Keratinocyte (primary cell): ENCODE results near the gene AMBRA1. TPM values are rescaled to one million over a fixed set of nuclear protein-coding genes. Genes with fewer than 3 reads are reported as not detected.
A peak's percentile ranks its signal among the peaks of the same experiment; 100 is the strongest.

ENCODE experiments used
- DNase-seq: peaks from one replicate; pipeline ENCODE4 v3.0.0-alpha.2; 2011; ENCODE audit warnings: low read depth, missing footprints, low spot score
- FAIRE-seq: peaks from 2 replicates; lab custom pipeline; 2011; peaks lifted over from hg19 to GRCh38; lab: Jason Lieb, UNC
- H2AFZ ChIP-seq: 2 replicates; pipeline ENCODE4 v1.6.0; 2012; ENCODE audit warnings: low read length, control low read depth, inconsistent platforms; ENCODE audit not compliant: control insufficient read depth
- H3K27ac ChIP-seq: 2 replicates; pipeline ENCODE4 v1.5.1; 2011; ENCODE audit warnings: low read length; ENCODE audit not compliant: control insufficient read depth, insufficient read depth
- H3K27me3 ChIP-seq: 3 replicates; pipeline ENCODE4 v1.6.0; 2011; ENCODE audit warnings: low read length; ENCODE audit not compliant: control insufficient read depth, insufficient read depth; ENCODE audit errors: extremely low read depth
- H3K36me3 ChIP-seq, 2 experiments: 2 replicates in 1 of 2; 3 replicates in 1 of 2; pipeline ENCODE4 v1.5.1; 2011; ENCODE audit warnings: low read length in 2 of 2, mild to moderate bottlenecking in 1 of 2; ENCODE audit not compliant: control insufficient read depth in 2 of 2, insufficient read depth in 2 of 2; ENCODE audit errors: extremely low read depth in 1 of 2
- H3K4me1 ChIP-seq: 3 replicates; pipeline ENCODE4 v1.5.1; 2011; ENCODE audit warnings: low read length; ENCODE audit not compliant: control insufficient read depth, insufficient read depth; ENCODE audit errors: extremely low read depth
- H3K4me2 ChIP-seq: 3 replicates; pipeline ENCODE4 v1.6.0; 2011; ENCODE audit warnings: low read depth, low read length; ENCODE audit not compliant: control insufficient read depth, insufficient read depth; ENCODE audit errors: extremely low read depth
- H3K4me3 ChIP-seq, 3 experiments: fragments of 200-600 bp in 1 of 3; sonication (generic) in 1 of 3; 2 replicates in 2 of 3; 3 replicates in 1 of 3; pipeline ENCODE4 v1.5.1; 2011 to 2016; ENCODE audit warnings: low read length in 3 of 3, mild to moderate bottlenecking in 3 of 3, control low read depth in 2 of 3, inconsistent platforms in 1 of 3, low read depth in 1 of 3, mixed read lengths in 1 of 3, mixed run types in 1 of 3, moderate library complexity in 1 of 3; ENCODE audit not compliant: control insufficient read depth in 2 of 3, insufficient read depth in 2 of 3; ENCODE audit errors: extremely low read depth in 1 of 3
- H3K79me2 ChIP-seq: 2 replicates; pipeline ENCODE4 v1.6.0; 2012; ENCODE audit warnings: low read length; ENCODE audit not compliant: control insufficient read depth, insufficient read depth
- H3K9ac ChIP-seq: 3 replicates; pipeline ENCODE4 v1.6.0; 2011; ENCODE audit warnings: low read length; ENCODE audit not compliant: control insufficient read depth, insufficient read depth; ENCODE audit errors: extremely low read depth
- H3K9me1 ChIP-seq: 3 replicates; pipeline ENCODE4 v1.6.0; 2011; ENCODE audit warnings: low read length; ENCODE audit not compliant: control insufficient read depth, insufficient read depth; ENCODE audit errors: extremely low read depth
- H3K9me3 ChIP-seq: 2 replicates; pipeline ENCODE4 v1.5.1; 2012; ENCODE audit warnings: low read depth, low read length; ENCODE audit not compliant: control insufficient read depth
- H4K20me1 ChIP-seq: 3 replicates; pipeline ENCODE4 v1.6.0; 2011; ENCODE audit warnings: low read length; ENCODE audit not compliant: control insufficient read depth, insufficient read depth; ENCODE audit errors: extremely low read depth
- EZH2 ChIP-seq: IDR thresholded peaks from one replicate; pipeline ENCODE4 v1.6.1; 2012; ENCODE audit warnings: inconsistent platforms, mild to moderate bottlenecking, low read length, moderate library complexity
- dilution Hi-C: fragments of 300-500 bp; cut with MboI; formaldehyde crosslinking; loops from one replicate; pipeline ENCODE4 v1.7.0; 2020; ENCODE audit warnings: low sequenced_read_pairs; ENCODE audit not compliant: extremely low pct_ligation_motif_present
- polyA plus RNA-seq, 5 experiments: library from polyadenylated mRNA; depleted of rRNA in 3 of 5; stranded (reverse) in 3 of 5; stranded (forward) in 1 of 5; unstranded in 1 of 5; fragments of >200 nt; gene quantifications; 1 replicate in 1 of 5; 2 replicates in 3 of 5; 3 replicates in 1 of 5; pipeline versions ENCODE4 v1.2.1 to v1.2.3, GENCODE V29; 2011 to 2012; ENCODE audit warnings: missing spikeins in 2 of 5, low read depth in 1 of 5, low replicate concordance in 1 of 5
- TF ChIP-seq, protein P1 (sequence below), 3 experiments: IDR thresholded peaks in 1 of 3; conservative IDR thresholded peaks in 1 of 3; optimal IDR thresholded peaks in 1 of 3; 2 replicates in 2 of 3; 3 replicates in 1 of 3; pipeline versions ENCODE3 to v1.5.1; 2011; ENCODE audit warnings: low read length in 3 of 3, mild to moderate bottlenecking in 3 of 3, moderate library complexity in 2 of 3, control low read depth in 1 of 3, inconsistent platforms in 1 of 3; ENCODE audit not compliant: insufficient read depth in 2 of 3; ENCODE audit errors: extremely low read depth in 1 of 3

Gene AMBRA1
- polyA plus RNA-seq, 1 donor (not counting 4 experiments of a cell fraction or from before 2014, with no cell fraction given) = 10.5 TPM

DNA sequence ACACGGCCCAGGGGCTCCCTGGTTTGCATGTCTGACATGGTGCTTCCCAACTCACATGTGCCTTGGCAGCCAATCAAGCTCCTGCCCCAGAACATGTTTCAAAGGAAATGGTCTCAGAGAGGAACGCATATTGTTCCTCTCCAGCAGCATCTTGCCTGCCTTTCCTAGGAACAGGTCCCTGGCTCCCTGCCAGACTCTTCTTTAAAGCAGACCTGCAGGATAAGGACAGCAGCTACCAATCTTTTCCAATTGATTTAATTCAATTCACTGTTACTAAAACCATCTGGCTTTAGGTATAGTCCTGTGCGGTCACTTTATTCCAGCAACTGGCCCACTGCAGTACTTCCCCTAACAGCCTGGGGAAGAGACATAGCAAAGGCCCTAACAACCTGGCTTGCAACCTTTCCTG, 79.9 kb downstream of the AMBRA1 start:
- FAIRE-seq (peak; percentile 95), DNase-seq (peak; percentile 86)
- H3K27me3 ChIP-seq = no peaks in the 10 kb centered on the region
- peaks cover 22% of the 10 kb centered on the region for H3K4me1 ChIP-seq
- peaks cover 30% of the 10 kb centered on the region for H3K79me2 ChIP-seq
- H3K9ac ChIP-seq = no peak overlapping the region
- no peaks in the 10 kb centered on the region for H3K9me1 ChIP-seq
- no peaks in the 10 kb centered on the region for H3K9me3 ChIP-seq
- peaks cover 0 to 6% of the 10 kb centered on the region in 2 experiments for H3K36me3 ChIP-seq
- H3K4me3 ChIP-seq = no peak overlapping the region
- TF ChIP-seq EZH2 = no peak
- TF ChIP-seq, protein P1, sequence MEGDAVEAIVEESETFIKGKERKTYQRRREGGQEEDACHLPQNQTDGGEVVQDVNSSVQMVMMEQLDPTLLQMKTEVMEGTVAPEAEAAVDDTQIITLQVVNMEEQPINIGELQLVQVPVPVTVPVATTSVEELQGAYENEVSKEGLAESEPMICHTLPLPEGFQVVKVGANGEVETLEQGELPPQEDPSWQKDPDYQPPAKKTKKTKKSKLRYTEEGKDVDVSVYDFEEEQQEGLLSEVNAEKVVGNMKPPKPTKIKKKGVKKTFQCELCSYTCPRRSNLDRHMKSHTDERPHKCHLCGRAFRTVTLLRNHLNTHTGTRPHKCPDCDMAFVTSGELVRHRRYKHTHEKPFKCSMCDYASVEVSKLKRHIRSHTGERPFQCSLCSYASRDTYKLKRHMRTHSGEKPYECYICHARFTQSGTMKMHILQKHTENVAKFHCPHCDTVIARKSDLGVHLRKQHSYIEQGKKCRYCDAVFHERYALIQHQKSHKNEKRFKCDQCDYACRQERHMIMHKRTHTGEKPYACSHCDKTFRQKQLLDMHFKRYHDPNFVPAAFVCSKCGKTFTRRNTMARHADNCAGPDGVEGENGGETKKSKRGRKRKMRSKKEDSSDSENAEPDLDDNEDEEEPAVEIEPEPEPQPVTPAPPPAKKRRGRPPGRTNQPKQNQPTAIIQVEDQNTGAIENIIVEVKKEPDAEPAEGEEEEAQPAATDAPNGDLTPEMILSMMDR (optimal IDR thresholded peaks at IDR 0.05 in 1 of 3, IDR thresholded peaks at IDR 0.05 in 1 of 3, conservative IDR thresholded peaks at IDR 0.05 in 1 of 3; ENCODE audit: extremely low read depth in 1 of 3, insufficient read depth in 2 of 3, low read length in 3 of 3) = no peak
- H3K27ac ChIP-seq = peak overlapping the region; percentile 19
- no peak overlapping the region for H2AFZ ChIP-seq
- dilution Hi-C loops = no loop called here
- H3K4me2 ChIP-seq = peak overlapping the region; percentile 44
- peaks cover 7% of the 10 kb centered on the region for H4K20me1 ChIP-seq

DNA sequence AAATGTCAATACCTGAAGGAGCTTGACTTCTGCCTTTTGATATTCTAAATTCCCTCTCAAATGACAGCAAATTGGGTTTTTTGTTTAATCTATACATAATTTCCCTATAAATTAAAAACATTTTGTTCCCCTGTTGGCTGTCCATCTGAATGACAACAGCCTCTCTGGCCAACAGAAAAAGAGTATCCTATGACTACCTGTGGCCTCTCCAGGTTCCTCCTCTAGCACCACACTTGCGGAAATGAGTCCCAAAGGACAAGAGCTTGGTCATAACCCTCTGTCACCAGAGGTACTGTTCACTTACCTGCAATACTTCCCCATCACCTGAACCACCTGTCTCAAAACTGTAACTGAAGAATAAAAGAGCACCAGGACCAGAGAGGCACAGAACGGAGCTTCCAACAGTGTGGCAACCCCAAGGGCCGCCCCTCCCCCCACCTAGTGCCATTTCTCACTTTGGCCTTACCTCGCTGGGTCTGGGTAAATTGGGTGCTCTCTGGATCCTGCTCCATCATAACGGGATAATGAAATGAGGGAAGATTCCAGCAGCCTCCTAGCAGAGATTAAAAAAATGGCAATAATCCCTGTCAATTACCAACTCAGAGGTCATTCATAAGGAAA, 81.5 kb downstream of the AMBRA1 start:
- TF ChIP-seq, protein P1 (optimal IDR thresholded peaks at IDR 0.05 in 1 of 3, IDR thresholded peaks at IDR 0.05 in 1 of 3, conservative IDR thresholded peaks at IDR 0.05 in 1 of 3; ENCODE audit: extremely low read depth in 1 of 3, insufficient read depth in 2 of 3, low read length in 3 of 3) = no peak
- TF ChIP-seq EZH2 = no peak
- Histone ChIP-seq H3K79me2 (peaks cover 28% of the 10 kb centered on the region), H2AFZ (no peak overlapping the region), H3K9ac (no peak overlapping the region), H3K4me1 (peaks cover 22% of the 10 kb centered on the region), H3K27me3 (no peaks in the 10 kb centered on the region), H3K4me3 (no peak overlapping the region), H3K27ac (no peak overlapping the region), H3K9me1 (no peaks in the 10 kb centered on the region), H3K9me3 (no peaks in the 10 kb centered on the region), H4K20me1 (peaks cover 7% of the 10 kb centered on the region), H3K36me3 (peaks cover 7 to 15% of the 10 kb centered on the region in 2 experiments), H3K4me2 (no peak overlapping the region)
- dilution Hi-C loops = no loop called here
- FAIRE-seq = no peak
- no peak for DNase-seq
